Esophagus muscularis mucosa (tissue), 3 donors: Measurements from ENCODE around the gene MACROD2.

Experiments
- CTCF ChIP-seq, 3 experiments: fragments of 200-600 bp in 2 of 3; fragments of 450-650 bp in 1 of 3; sonication (generic) in 2 of 3; IDR thresholded peaks; one replicate each; pipeline ENCODE4 v1.5.1; 2017 to 2019; ENCODE audit warnings: antibody characterized with exemption in 3 of 3, mild to moderate bottlenecking in 2 of 3, moderate library complexity in 1 of 3
- POLR2A ChIP-seq: fragments of 450-650 bp; IDR thresholded peaks from one replicate; pipeline ENCODE4 v1.6.1; 2017; ENCODE audit warnings: antibody characterized with exemption, moderate library complexity, mild to moderate bottlenecking, low read depth

DNA sequence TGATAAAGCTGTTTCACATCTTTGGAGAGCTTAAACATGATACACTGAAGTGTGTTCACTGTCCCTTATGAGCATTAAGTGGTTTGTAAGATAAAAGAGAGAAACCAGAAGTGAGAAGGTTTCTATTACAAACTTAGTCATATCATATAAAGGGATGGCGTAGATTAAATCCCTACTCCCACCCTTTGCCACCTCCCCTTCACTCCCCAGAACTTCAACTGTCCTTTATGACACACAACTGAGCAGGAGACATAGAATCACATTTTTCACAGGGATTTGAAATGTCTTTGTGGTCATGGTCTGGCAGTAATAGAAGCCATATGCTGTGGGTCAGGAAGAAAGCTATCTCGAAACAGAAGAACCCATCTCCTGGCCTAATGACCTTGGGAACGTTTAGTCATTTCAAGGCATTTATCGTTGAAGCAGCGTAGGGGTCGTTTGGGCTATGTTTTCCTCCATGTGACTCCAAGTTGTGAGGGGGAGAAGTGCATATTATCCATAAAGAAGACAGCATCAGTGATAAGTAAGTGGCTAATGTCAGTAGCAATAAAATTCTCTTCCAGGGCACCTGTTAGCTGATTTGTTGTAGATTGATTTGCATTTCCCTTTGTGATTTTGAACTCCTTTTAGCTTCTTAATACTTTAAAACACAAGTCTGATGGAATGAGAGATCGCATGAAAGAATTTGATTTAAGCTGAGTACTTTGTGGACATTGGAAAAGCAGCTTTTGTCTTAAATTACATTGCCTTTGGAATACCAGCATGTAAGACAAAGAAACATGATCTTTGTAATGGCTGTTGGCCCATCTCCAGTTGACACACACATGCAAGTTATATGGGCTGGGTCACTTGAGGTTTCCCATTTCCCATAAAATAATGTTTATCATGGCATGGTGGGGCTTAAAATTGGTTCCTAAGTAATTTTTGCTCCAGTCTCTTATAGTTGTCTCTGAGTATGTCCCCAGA, 843.6 kb downstream of the MACROD2 start:
- TF ChIP-seq CTCF (IDR thresholded peaks at IDR 0.05) (no peak), POLR2A (no peak)
